K562 (cell line): ENCODE measurements around the gene ABCG1. TPM values are rescaled to one million over a fixed set of nuclear protein-coding genes. Genes with fewer than 3 reads are reported as not detected.

Experiments
- ATAC-seq: fragments of 200-7000 bp; cut with Tn5 transposase; 3 replicates; pipeline ENCODE4 v1.9.1; 2020; ENCODE audit warnings: moderate library complexity
- BruUV-seq: library from RNA; stranded (reverse); fragments of 400-500 nt; replicated peaks from 2 replicates; lab custom pipeline; 2021; lab: Mats Ljungman, UMichigan
- CTCF ChIA-PET: fragments of 300-600 bp; formaldehyde crosslinking; extraction: SDS; loops from one replicate; lab custom pipeline; 2021; ENCODE audit warnings: low intra/inter-chr PET ratio; lab: Yijun Ruan, JAX
- POLR2A ChIA-PET: fragments of 300-600, 350-650 bp; sonication (Branson Sonifier 250); formaldehyde crosslinking; extraction: SDS; loops from one replicate; lab custom pipeline; 2021; ENCODE audit warnings: antibody characterized with exemption, inconsistent platforms; lab: Yijun Ruan, JAX
- DNase-seq, 4 experiments: peaks; one replicate each; pipeline versions ENCODE4 v3.0.0 to v3.0.0-alpha.2; 2011 to 2018; ENCODE audit warnings: low spot score in 3 of 4, mixed read lengths in 3 of 4; ENCODE audit errors: extremely low read depth in 1 of 4
- FAIRE-seq: peaks from 2 replicates; lab custom pipeline; 2011; peaks lifted over from hg19 to GRCh38; lab: Jason Lieb, UNC
- H2AFZ ChIP-seq: 2 replicates; pipeline ENCODE4 v1.6.0; 2011; ENCODE audit warnings: low read depth, low read length, control low read depth, inconsistent platforms
- H3K27ac ChIP-seq: fragments of 200-600 bp; 3 replicates; pipeline ENCODE4 v1.8.0; 2011; ENCODE audit warnings: low read depth, mild to moderate bottlenecking, control low read depth, inconsistent platforms, low read length, moderate library complexity, mixed read lengths; ENCODE audit errors: extremely low read depth
- H3K27me3 ChIP-seq, 2 experiments: fragments of 300-600 bp in 1 of 2; 2 replicates in 1 of 2; 3 replicates in 1 of 2; pipeline versions ENCODE4 v1.6.0 to v1.8.0; 2011; ENCODE audit warnings: inconsistent platforms in 2 of 2, low read length in 2 of 2, mild to moderate bottlenecking in 1 of 2, mixed read lengths in 1 of 2, moderate library complexity in 1 of 2; ENCODE audit not compliant: control insufficient read depth in 2 of 2, insufficient read depth in 2 of 2
- H3K36me3 ChIP-seq: fragments of 300-600 bp; 3 replicates; pipeline ENCODE4 v1.8.0; 2011; ENCODE audit warnings: mild to moderate bottlenecking, low read length, inconsistent platforms; ENCODE audit not compliant: control insufficient read depth, insufficient read depth
- H3K4me1 ChIP-seq, 2 experiments: fragments of 200-600 bp in 1 of 2; replicated peaks in 1 of 2; 2 replicates in 1 of 2; 3 replicates in 1 of 2; pipeline versions ENCODE4 v1.5.1 to v1.8.0; 2011; ENCODE audit warnings: inconsistent platforms in 2 of 2, low read length in 2 of 2, mild to moderate bottlenecking in 1 of 2, mixed read lengths in 1 of 2, moderate library complexity in 1 of 2; ENCODE audit not compliant: control insufficient read depth in 2 of 2, insufficient read depth in 2 of 2
- H3K4me2 ChIP-seq: 2 replicates; pipeline ENCODE4 v1.6.1; 2011; ENCODE audit warnings: low read length, control low read depth, inconsistent platforms, mixed read lengths; ENCODE audit not compliant: insufficient read depth
- H3K4me3 ChIP-seq: fragments of 200-600 bp; sonication (generic), shearing (Covaris generic); 2 replicates; pipeline ENCODE4 v1.5.1; 2016; ENCODE audit warnings: control low read depth, inconsistent platforms
- H3K79me2 ChIP-seq: fragments of 200-600 bp; 3 replicates; pipeline ENCODE4 v1.8.0; 2011; ENCODE audit warnings: low read length, inconsistent platforms; ENCODE audit not compliant: control insufficient read depth, insufficient read depth
- H3K9ac ChIP-seq, 2 experiments: 2 replicates each; pipeline versions ENCODE4 v1.6.0 to v1.6.1; 2011; ENCODE audit warnings: low read depth in 2 of 2, low read length in 2 of 2, control low read depth in 1 of 2, inconsistent platforms in 1 of 2, mild to moderate bottlenecking in 1 of 2, mixed read lengths in 1 of 2; ENCODE audit not compliant: insufficient read depth in 1 of 2
- H3K9me1 ChIP-seq: one replicate; pipeline ENCODE4 v1.6.0; 2011; ENCODE audit warnings: inconsistent platforms, mild to moderate bottlenecking, low read length, moderate library complexity; ENCODE audit not compliant: control insufficient read depth, insufficient read depth
- H3K9me3 ChIP-seq: replicated peaks from 2 replicates; pipeline ENCODE4 v1.5.1; 2011; ENCODE audit warnings: low read depth, low read length, inconsistent platforms; ENCODE audit not compliant: control insufficient read depth, insufficient read depth
- H4K20me1 ChIP-seq: replicated peaks from 2 replicates; pipeline ENCODE4 v1.6.1; 2011; ENCODE audit warnings: low read length, inconsistent platforms, mixed read lengths; ENCODE audit not compliant: control insufficient read depth, insufficient read depth
- DACH1 ChIP-seq: fragments of 450-650 bp; IDR thresholded peaks from 2 replicates; pipeline ENCODE4 v1.6.1; 2018; ENCODE audit not compliant: partially characterized antibody
- HMGXB4 ChIP-seq: sonication (generic); formaldehyde crosslinking; IDR thresholded peaks from 2 replicates; pipeline ENCODE4 v1.8.1; 2023; ENCODE audit warnings: mild to moderate bottlenecking, missing genetic modification reagents
- HNRNPL ChIP-seq: fragments of 200-400 bp; formaldehyde crosslinking; IDR thresholded peaks from 2 replicates; pipeline ENCODE4 v1.6.1; 2017; ENCODE audit warnings: low read depth, mild to moderate bottlenecking, low read length
- SPI1 ChIP-seq: IDR thresholded peaks from 2 replicates; pipeline ENCODE4 v1.6.1; 2011; ENCODE audit warnings: low read depth, low read length, control low read depth, borderline replicate concordance
- XRCC4 ChIP-seq: IDR thresholded peaks from one replicate; pipeline ENCODE4 v1.6.1; 2011; ENCODE audit not compliant: insufficient read depth, insufficient read length; ENCODE audit errors: extremely low read depth
- ZMIZ1 ChIP-seq, 2 experiments: fragments of 150-350 bp in 1 of 2; IDR thresholded peaks; 2 replicates each; pipeline ENCODE4 v1.6.1; 2012 to 2016; ENCODE audit warnings: low read depth in 2 of 2, low read length in 2 of 2, mild to moderate bottlenecking in 1 of 2, moderate library complexity in 1 of 2
- ZNF197 ChIP-seq: fragments of 200-800 bp; sonication (Bioruptor generic); IDR thresholded peaks from 2 replicates; pipeline ENCODE4 v1.6.1; 2016; ENCODE audit warnings: low read depth, missing genetic modification characterization, missing compliant biosample characterization
- ZNF551 ChIP-seq: fragments of 250-450 bp; sonication (Bioruptor Pico); IDR thresholded peaks from 2 replicates; pipeline ENCODE4 v1.5.0; 2021; ENCODE audit warnings: mild to moderate bottlenecking, moderate library complexity
- ZNF780A ChIP-seq: fragments of 250-450 bp; sonication (Bioruptor Pico); IDR thresholded peaks from 2 replicates; pipeline ENCODE4 v1.5.0; 2021; ENCODE audit warnings: mild to moderate bottlenecking
- WGBS: fragments of 100-300 bp; shearing (Covaris generic); methylation state at CpG from one replicate; pipeline ENCODE4 v1.1.6; 2016; ENCODE audit warnings: low coverage, mixed read lengths; ENCODE audit not compliant: insufficient coverage; ENCODE audit errors: missing lambda C conversion rate; 5-methylcytosine and 5-hydroxymethylcytosine counted together
- in situ Hi-C: fragments of 300-500 bp; cut with MboI; formaldehyde crosslinking; loops from 4 replicates; pipeline ENCODE4 v1.15.0; 2018; ENCODE audit warnings: inconsistent platforms, mixed read lengths
- intact Hi-C: fragments of 100-400 bp; cut with micrococcal nuclease; formaldehyde crosslinking; loops from 2 replicates; pipeline ENCODE4 v1.14.2; 2022
- polyA plus RNA-seq, 8 experiments: library from polyadenylated mRNA; depleted of rRNA in 4 of 8; stranded (reverse) in 5 of 8; unstranded in 3 of 8; fragments of >200 nt; fragmentation: Nextera tagmentation in 2 of 8; fragmentation: Illumina TruSeq in 1 of 8; extraction: Ambion mirVana in 2 of 8; extraction: Trizol in 1 of 8; gene quantifications; 2 replicates each; pipeline versions ENCODE4 v1.2.1 to v1.2.3, GENCODE V29; 2011 to 2014; ENCODE audit warnings: inconsistent platforms in 1 of 8, missing spikeins in 1 of 8
- total RNA-seq, 7 experiments: library from RNA; depleted of rRNA in 6 of 7; stranded (reverse); fragments of >200 nt in 6 of 7; fragmentation: Illumina TruSeq in 2 of 7; extraction: Trizol in 2 of 7; gene quantifications; 2 replicates each; pipeline versions ENCODE4 v1.2.1 to v1.2.3, GENCODE V29; 2011 to 2021; ENCODE audit warnings: low replicate concordance in 1 of 7

Gene ABCG1
- total and polyA plus RNA-seq, 9 of the 15 experiments (the other 6 are each of a cell fraction or from before 2014, with no cell fraction given), result 0.04 to 0.09 TPM; not detected in 7

- intact Hi-C loops, result no loop called here
- no peak for DNase-seq
- POLR2A ChIA-PET, result interaction anchor here (0.6 to 1.0 kb wide), 2 partner anchors 14 to 39 kb away, joined by 3 to 7 read pairs; no protein-coding TSS in a partner anchor
- H2AFZ ChIP-seq, result no peak overlapping the region
- peaks cover 6% of the 10 kb centered on the region for H3K9me1 ChIP-seq
- H3K79me2 ChIP-seq, result no peaks in the 10 kb centered on the region
- no peaks in the 10 kb centered on the region for H3K4me1 ChIP-seq
- peaks cover 20% of the 10 kb centered on the region; the same call in 1 of the 2 replicates for H4K20me1 ChIP-seq
- no TSS peak for BruUV-seq
- ATAC-seq, result no peak
- H3K9me3 ChIP-seq, result no peaks in the 10 kb centered on the region
- in situ Hi-C loops, result no loop called here
- TF ChIP-seq HNRNPL, result no peak
- TF ChIP-seq ZNF551 (CRISPR knock-in tag), result no peak
- no peak for TF ChIP-seq HMGXB4 (CRISPR knock-in tag)
- no peak for TF ChIP-seq XRCC4
- no peak for TF ChIP-seq ZMIZ1 (IDR thresholded peaks at IDR 0.05; ENCODE audit: low read depth in 2 of 2, low read length in 2 of 2)
- no peak for TF ChIP-seq SPI1
- TF ChIP-seq ZNF197 (CRISPR knock-in tag), result no peak
- TF ChIP-seq DACH1, result no peak
- TF ChIP-seq ZNF780A, result no peak
- WGBS, result 2% methylated on average over 22 of the region's 22 CpGs
- H3K36me3 ChIP-seq, result no peaks in the 10 kb centered on the region
- no peak overlapping the region for H3K9ac ChIP-seq
- no peak for FAIRE-seq
- H3K4me2 ChIP-seq, result no peak overlapping the region
- no peak overlapping the region for H3K4me3 ChIP-seq
- CTCF ChIA-PET, result no interaction called here
- no peak overlapping the region for H3K27ac ChIP-seq
- peaks cover 43 to 80% of the 10 kb centered on the region in 2 experiments for H3K27me3 ChIP-seq
Observed at GRCh38 chr21:42280356-42281180, 61.6 kb downstream of the ABCG1 start.
